ENCODE measurements around the gene NAALADL1.
A peak's percentile ranks its signal among the peaks of the same experiment; 100 is the strongest.

NAALADL1 gene

DNA sequence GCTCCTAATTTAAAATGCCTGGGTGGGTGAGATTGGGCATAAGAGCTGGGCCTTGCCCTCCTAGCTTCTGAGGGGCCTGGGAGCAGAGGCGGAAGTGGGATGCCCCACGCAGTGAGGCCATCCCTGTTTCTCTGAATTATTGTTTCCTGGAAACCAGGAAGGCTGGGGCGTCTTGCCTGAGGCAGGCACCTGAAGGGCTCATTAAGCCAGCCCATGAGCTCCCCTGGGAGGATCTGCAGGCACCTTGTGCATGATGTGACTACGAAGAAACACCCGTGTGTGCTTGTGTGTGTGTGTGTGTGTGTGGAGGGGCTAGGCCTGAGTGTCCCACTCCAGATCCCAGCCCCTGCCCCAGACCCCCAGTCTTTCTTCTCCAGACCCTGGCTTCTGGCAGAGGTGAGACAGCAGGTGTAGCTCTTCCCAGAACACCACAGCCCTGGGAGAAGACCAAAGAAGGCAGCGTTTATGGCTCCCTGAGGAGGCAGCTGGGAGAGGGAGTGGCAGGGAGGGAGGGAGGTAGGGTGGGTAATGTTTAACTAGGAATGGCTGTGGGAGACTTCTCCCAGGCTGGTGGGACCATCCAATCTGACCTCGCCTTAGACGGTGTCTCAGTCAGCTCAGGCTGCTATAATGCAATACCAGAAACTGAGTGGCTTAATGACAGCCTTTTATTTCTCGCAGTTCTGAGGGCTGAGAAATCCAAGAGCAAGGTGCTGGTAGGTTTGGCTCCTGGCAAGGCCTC, 59.5 kb downstream of the NAALADL1 start:
- CTCF ChIA-PET, result interaction anchor here (0.8 to 7.0 kb wide), 5 partner anchors 9 to 150 kb away, joined by 3 to 41 read pairs (median 3); partner anchors contain the start of gene ARL2
- H3K4me1 ChIP-seq (ENCODE audit: control extremely low read depth in 1 of 4, control insufficient read depth in 4 of 4, insufficient read depth in 4 of 4, low read length in 3 of 4), result peaks cover 0 to 14% (median 11%) of the 10 kb centered on the region in 4 experiments
- H3K27me3 ChIP-seq (replicated peaks in 2 of 5; ENCODE audit: control insufficient read depth in 4 of 5, insufficient read depth in 5 of 5, low read length in 4 of 5), result peaks cover 0 to 2% (median 0%) of the 10 kb centered on the region in 5 experiments
- no peaks in the 10 kb centered on the region for H3K9me3 ChIP-seq (ENCODE audit: control extremely low read depth in 1 of 5, control insufficient read depth in 4 of 5, insufficient read depth in 2 of 5, low read depth in 1 of 5, low read length in 4 of 5)
- DNase-seq, result no peak
- H3K36me3 ChIP-seq (ENCODE audit: control insufficient read depth in 4 of 4, insufficient read depth in 4 of 4, low read length in 3 of 4), result no peaks in the 10 kb centered on the region
- H3K27ac ChIP-seq (ENCODE audit: insufficient read depth in 1 of 2, low read depth in 1 of 2, low read length in 2 of 2, poor library complexity in 1 of 2, severe bottlenecking in 2 of 2), result no peak overlapping the region
- WGBS (ENCODE audit: insufficient coverage), result 75% methylated on average over 7 of the region's 9 CpGs
- POLR2A ChIA-PET, result interaction anchor here (1.4 to 1.8 kb wide), 2 partner anchors 65 to 75 kb away, joined by 3 read pairs; no protein-coding TSS in a partner anchor
- H3K4me3 ChIP-seq (ENCODE audit: control insufficient read depth in 1 of 7, extremely low read depth in 1 of 7, insufficient read depth in 4 of 7, low read depth in 2 of 7, low read length in 6 of 7), result no peak overlapping the region

DNA sequence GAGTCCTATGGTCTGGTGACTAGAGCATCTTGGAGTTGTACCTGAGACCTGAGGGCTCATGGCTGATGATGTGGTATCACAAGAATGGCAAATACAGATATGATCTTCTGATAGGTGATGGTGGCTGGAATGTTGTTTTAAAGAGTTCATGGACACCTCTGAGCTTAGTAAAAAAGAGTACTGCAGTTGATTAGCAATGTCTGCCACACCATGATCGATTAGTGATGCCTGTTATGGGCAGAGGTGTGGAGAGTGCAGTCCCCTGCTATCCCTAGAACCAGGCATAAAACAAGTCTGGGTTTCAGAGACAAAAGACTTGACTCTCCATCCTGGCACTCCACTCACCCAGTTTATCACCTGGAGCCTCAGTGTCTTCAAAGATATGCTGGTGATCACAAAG, 60.2 kb downstream of the NAALADL1 start:
- 100% methylated on average over 1 of the region's 1 CpG for WGBS (ENCODE audit: insufficient coverage)
- POLR2A ChIA-PET, result interaction anchor here (1.4 to 1.8 kb wide), 2 partner anchors 64 to 75 kb away, joined by 3 read pairs; no protein-coding TSS in a partner anchor
- CTCF ChIA-PET, result interaction anchor here (1.0 to 7.0 kb wide), 8 partner anchors 16 to 149 kb away, joined by 3 to 41 read pairs (median 3); partner anchors contain the start of genes ARL2, ATG2A and ZNHIT2

DNA sequence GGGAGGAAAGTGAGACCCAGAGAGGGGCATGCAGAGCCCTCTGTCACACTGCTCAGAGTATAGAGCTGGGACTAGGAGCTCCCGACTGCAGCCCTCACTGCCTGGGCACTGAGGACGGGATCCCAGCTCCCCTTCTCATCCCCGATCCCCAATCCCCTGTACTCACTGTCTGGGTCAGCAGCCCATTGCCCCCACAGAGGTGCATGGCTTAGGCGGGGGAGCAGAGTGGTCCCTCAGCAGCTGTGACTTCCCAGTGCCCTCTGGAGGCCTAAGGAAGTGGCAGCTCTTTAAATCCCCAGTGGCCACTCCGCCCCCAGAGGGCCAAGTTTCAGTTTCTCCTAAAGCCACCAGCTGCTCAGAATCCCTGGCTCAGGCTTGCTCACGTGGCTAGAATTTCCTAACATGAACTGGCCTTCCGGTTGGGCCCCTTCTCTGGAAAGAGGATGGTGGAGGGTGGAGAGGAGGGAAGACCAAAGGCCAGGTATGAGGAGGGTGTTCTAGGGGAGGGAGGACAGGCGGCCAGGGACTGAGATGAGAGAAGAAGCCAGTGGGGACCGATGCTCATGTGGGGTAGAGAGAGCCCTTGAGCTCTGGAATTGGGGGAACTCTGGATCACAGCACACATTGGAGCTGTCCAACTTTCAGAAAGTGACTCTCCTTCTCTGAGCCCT, 61.5 kb downstream of the NAALADL1 start, which contains the start of gene BATF2:
BATF2 (minus strand) TSS at position 262 of the 671 bp plus-strand sequence; CDS start at position 205, 57 bp downstream.
- Histone ChIP-seq H3K27me3 (replicated peaks in 2 of 5; ENCODE audit: control insufficient read depth in 4 of 5, insufficient read depth in 5 of 5, low read length in 4 of 5) (peaks cover 0 to 5% (median 0%) of the 10 kb centered on the region in 5 experiments), H3K27ac (ENCODE audit: insufficient read depth in 1 of 2, low read depth in 1 of 2, low read length in 2 of 2, poor library complexity in 1 of 2, severe bottlenecking in 2 of 2) (peak within 1 kb of the TSS in 1 of 2 experiments; percentile 10), H3K4me3 (ENCODE audit: control insufficient read depth in 1 of 7, extremely low read depth in 1 of 7, insufficient read depth in 4 of 7, low read depth in 2 of 7, low read length in 6 of 7) (peak within 1 kb of the TSS in 5 of 7 experiments; percentile 8 to 78 (median 64)), H3K9me3 (ENCODE audit: control extremely low read depth in 1 of 5, control insufficient read depth in 4 of 5, insufficient read depth in 2 of 5, low read depth in 1 of 5, low read length in 4 of 5) (no peaks in the 10 kb centered on the region), H3K36me3 (ENCODE audit: control insufficient read depth in 4 of 4, insufficient read depth in 4 of 4, low read length in 3 of 4) (no peaks in the 10 kb centered on the region), H3K4me1 (ENCODE audit: control extremely low read depth in 1 of 4, control insufficient read depth in 4 of 4, insufficient read depth in 4 of 4, low read length in 3 of 4) (peaks cover 0 to 14% (median 11%) of the 10 kb centered on the region in 4 experiments)
- WGBS (ENCODE audit: insufficient coverage), result 10% methylated on average over 6 of the region's 9 CpGs
- DNase-seq, result peak; percentile 56 to 72 (median 70)
- ChIA-PET POLR2A (no interaction called here), CTCF (interaction anchor here (0.7 to 7.0 kb wide), 27 partner anchors 8 to 203 kb away, joined by 3 to 41 read pairs (median 4); partner anchors contain the start of genes ARL2, ATG2A, CDC42BPG and PPP2R5B)

More for the DNA sequence above, 60.2 kb downstream of the NAALADL1 start:
- DNase-seq, result peak in 2 of 3 donors; percentile 15 to 30
- Histone ChIP-seq H3K27me3 (replicated peaks in 2 of 5; ENCODE audit: control insufficient read depth in 4 of 5, insufficient read depth in 5 of 5, low read length in 4 of 5) (peaks cover 0 to 5% (median 0%) of the 10 kb centered on the region in 5 experiments), H3K36me3 (ENCODE audit: control insufficient read depth in 4 of 4, insufficient read depth in 4 of 4, low read length in 3 of 4) (no peaks in the 10 kb centered on the region), H3K4me3 (ENCODE audit: control insufficient read depth in 1 of 7, extremely low read depth in 1 of 7, insufficient read depth in 4 of 7, low read depth in 2 of 7, low read length in 6 of 7) (no peak overlapping the region), H3K4me1 (ENCODE audit: control extremely low read depth in 1 of 4, control insufficient read depth in 4 of 4, insufficient read depth in 4 of 4, low read length in 3 of 4) (peaks cover 0 to 14% (median 11%) of the 10 kb centered on the region in 4 experiments), H3K9me3 (ENCODE audit: control extremely low read depth in 1 of 5, control insufficient read depth in 4 of 5, insufficient read depth in 2 of 5, low read depth in 1 of 5, low read length in 4 of 5) (no peaks in the 10 kb centered on the region), H3K27ac (ENCODE audit: insufficient read depth in 1 of 2, low read depth in 1 of 2, low read length in 2 of 2, poor library complexity in 1 of 2, severe bottlenecking in 2 of 2) (no peak overlapping the region)

DNA sequence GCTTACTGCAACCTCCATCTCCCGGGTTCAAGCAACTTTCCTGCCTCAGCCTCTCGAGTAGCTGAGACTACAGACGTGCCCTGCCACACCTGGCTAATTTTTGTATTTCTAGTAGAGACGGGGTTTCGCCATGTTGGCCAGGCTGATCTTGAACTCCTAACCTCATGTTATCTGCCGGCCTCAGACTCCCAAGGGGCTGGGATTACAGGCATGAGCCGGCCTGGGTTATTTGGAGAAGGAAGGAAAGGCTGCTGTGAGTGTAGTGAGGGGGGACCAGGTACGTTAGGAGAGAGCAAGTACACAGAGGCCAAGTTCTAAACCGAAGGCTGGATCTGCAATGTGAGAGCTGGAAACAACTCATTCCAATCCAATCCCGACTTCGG, 62.0 kb downstream of the NAALADL1 start:
- DNase-seq, result no peak
- Histone ChIP-seq H3K27me3 (replicated peaks in 2 of 5; ENCODE audit: control insufficient read depth in 4 of 5, insufficient read depth in 5 of 5, low read length in 4 of 5) (peaks cover 0 to 5% (median 0%) of the 10 kb centered on the region in 5 experiments), H3K36me3 (ENCODE audit: control insufficient read depth in 4 of 4, insufficient read depth in 4 of 4, low read length in 3 of 4) (no peaks in the 10 kb centered on the region), H3K27ac (ENCODE audit: insufficient read depth in 1 of 2, low read depth in 1 of 2, low read length in 2 of 2, poor library complexity in 1 of 2, severe bottlenecking in 2 of 2) (peak overlapping the region in 1 of 2 experiments; percentile 2), H3K4me1 (ENCODE audit: control extremely low read depth in 1 of 4, control insufficient read depth in 4 of 4, insufficient read depth in 4 of 4, low read length in 3 of 4) (peaks cover 0 to 14% (median 11%) of the 10 kb centered on the region in 4 experiments), H3K9me3 (ENCODE audit: control extremely low read depth in 1 of 5, control insufficient read depth in 4 of 5, insufficient read depth in 2 of 5, low read depth in 1 of 5, low read length in 4 of 5) (no peaks in the 10 kb centered on the region), H3K4me3 (ENCODE audit: control insufficient read depth in 1 of 7, extremely low read depth in 1 of 7, insufficient read depth in 4 of 7, low read depth in 2 of 7, low read length in 6 of 7) (peak overlapping the region in 5 of 7 experiments; percentile 8 to 78 (median 64))
- ChIA-PET CTCF (interaction anchor here (0.9 to 7.0 kb wide), 22 partner anchors 9 to 203 kb away, joined by 3 to 41 read pairs (median 4); partner anchors contain the start of genes ARL2, ATG2A, CDC42BPG and PPP2R5B), POLR2A (no interaction called here)
- WGBS (ENCODE audit: insufficient coverage), result 41% methylated on average over 8 of the region's 11 CpGs

All from common myeloid progenitor, CD34-positive (primary cell).